H1 (cell line): Measurements from ENCODE around the gene LDLRAD4. TPM values are rescaled to one million over a fixed set of nuclear protein-coding genes. Genes with fewer than 3 reads are reported as not detected.

Experiments
- CTCF ChIA-PET: fragments of 300-600 bp; sonication (Branson Sonifier 250); formaldehyde crosslinking; loops from one replicate; lab custom pipeline; 2021; ENCODE audit not compliant: partially characterized antibody; lab: Charles Lee
- POLR2A ChIA-PET: fragments of 300-600 bp; sonication (Branson Sonifier 250); formaldehyde crosslinking; loops from one replicate; lab custom pipeline; 2021; ENCODE audit warnings: inconsistent platforms; ENCODE audit not compliant: partially characterized antibody; lab: Charles Lee
- DNase-seq, 2 experiments: peaks; one replicate each; pipeline versions ENCODE4 v3.0.0 to v3.0.0-alpha.2; 2010 to 2022; ENCODE audit warnings: low spot score in 2 of 2, low read depth in 1 of 2, mixed read lengths in 1 of 2
- FAIRE-seq: peaks from 2 replicates; lab custom pipeline; 2011; peaks lifted over from hg19 to GRCh38; lab: Jason Lieb, UNC
- H2AFZ ChIP-seq: 2 replicates; pipeline ENCODE4 v1.8.1; 2012; ENCODE audit warnings: low read length, inconsistent platforms
- H2AK5ac ChIP-seq: 2 replicates; pipeline ENCODE4 v1.6.1; 2013; ENCODE audit warnings: low read depth, low read length
- H2BK120ac ChIP-seq: replicated peaks from 2 replicates; pipeline ENCODE3; 2013; ENCODE audit warnings: low read depth, low read length, inconsistent platforms
- H2BK12ac ChIP-seq: 2 replicates; pipeline ENCODE4 v1.6.1; 2013; ENCODE audit warnings: low read depth, low read length
- H2BK15ac ChIP-seq: 2 replicates; pipeline ENCODE4 v1.6.1; 2013; ENCODE audit warnings: low read length
- H2BK20ac ChIP-seq: 2 replicates; pipeline ENCODE4 v1.6.1; 2013; ENCODE audit warnings: low read length
- H2BK5ac ChIP-seq: 2 replicates; pipeline ENCODE4 v1.6.1; 2013; ENCODE audit warnings: low read depth, low read length
- H3K14ac ChIP-seq: 2 replicates; pipeline ENCODE4 v1.6.1; 2013; ENCODE audit warnings: inconsistent platforms; ENCODE audit not compliant: insufficient read length
- H3K18ac ChIP-seq: 2 replicates; pipeline ENCODE4 v1.6.1; 2013; ENCODE audit warnings: low read length; ENCODE audit errors: extremely low read depth
- H3K23ac ChIP-seq: 2 replicates; pipeline ENCODE4 v1.6.1; 2013; ENCODE audit warnings: inconsistent platforms; ENCODE audit not compliant: insufficient read length
- H3K23me2 ChIP-seq: 2 replicates; pipeline ENCODE4 v1.6.1; 2013; ENCODE audit warnings: low read depth, low read length
- H3K27ac ChIP-seq: 2 replicates; pipeline ENCODE4 v1.6.1; 2011; ENCODE audit warnings: low read depth, low read length, inconsistent platforms
- H3K27me3 ChIP-seq, 4 experiments: replicated peaks in 1 of 4; 1 replicate in 1 of 4; 2 replicates in 3 of 4; pipeline versions ENCODE4 v1.6.1 to v1.8.1; 2011 to 2013; ENCODE audit warnings: low read length in 3 of 4, mild to moderate bottlenecking in 3 of 4, inconsistent platforms in 2 of 4, mixed read lengths in 2 of 4, moderate library complexity in 1 of 4; ENCODE audit not compliant: control insufficient read depth in 3 of 4, insufficient read depth in 3 of 4; ENCODE audit errors: extremely low read depth in 1 of 4
- H3K36me3 ChIP-seq, 4 experiments: 2 replicates each; pipeline versions ENCODE4 v1.6.1 to v1.8.1; 2011 to 2013; ENCODE audit warnings: mild to moderate bottlenecking in 4 of 4, low read length in 3 of 4, moderate library complexity in 2 of 4, control low read depth in 1 of 4, inconsistent platforms in 1 of 4; ENCODE audit not compliant: insufficient read depth in 4 of 4, control insufficient read depth in 2 of 4
- H3K4ac ChIP-seq: replicated peaks from 2 replicates; pipeline ENCODE3; 2013; ENCODE audit warnings: low read length, low read depth, mixed read lengths, inconsistent platforms; ENCODE audit not compliant: insufficient read length
- H3K4me1 ChIP-seq, 4 experiments: replicated peaks in 1 of 4; 1 replicate in 1 of 4; 2 replicates in 3 of 4; pipeline versions ENCODE4 v1.6.1 to v1.8.1; 2011 to 2013; ENCODE audit warnings: low read length in 3 of 4, inconsistent platforms in 2 of 4, mixed read lengths in 1 of 4; ENCODE audit not compliant: insufficient read depth in 4 of 4, control insufficient read depth in 3 of 4
- H3K4me2 ChIP-seq, 2 experiments: 2 replicates each; pipeline versions ENCODE4 v1.6.1 to v1.8.1; 2011 to 2013; ENCODE audit warnings: low read depth in 2 of 2, low read length in 2 of 2, control low read depth in 1 of 2, inconsistent platforms in 1 of 2, mild to moderate bottlenecking in 1 of 2; ENCODE audit not compliant: insufficient read depth in 1 of 2
- H3K4me3 ChIP-seq, 4 experiments: fragments of 200-600, 300-600 bp in 1 of 4; sonication (generic), shearing (Covaris generic), sonication (Bioruptor Twin) in 1 of 4; 2 replicates each; pipeline versions ENCODE4 v1.5.1 to v1.8.1; 2011 to 2016; ENCODE audit warnings: low read length in 4 of 4, low read depth in 3 of 4, control low read depth in 2 of 4, inconsistent platforms in 2 of 4, mild to moderate bottlenecking in 2 of 4, mixed read lengths in 1 of 4, moderate library complexity in 1 of 4; ENCODE audit not compliant: insufficient read depth in 2 of 4; ENCODE audit errors: extremely low read depth in 1 of 4
- H3K56ac ChIP-seq: replicated peaks from 2 replicates; pipeline ENCODE3; 2013; ENCODE audit warnings: low read depth, mild to moderate bottlenecking, mixed read lengths, low read length, inconsistent platforms; ENCODE audit not compliant: insufficient read length
- H3K79me1 ChIP-seq: 2 replicates; pipeline ENCODE4 v1.6.1; 2013; ENCODE audit warnings: low read depth, low read length, control low read depth
- H3K79me2 ChIP-seq, 2 experiments: 2 replicates each; pipeline versions ENCODE4 v1.6.1 to v1.8.1; 2012 to 2013; ENCODE audit warnings: low read length in 2 of 2, mild to moderate bottlenecking in 2 of 2, inconsistent platforms in 1 of 2; ENCODE audit not compliant: insufficient read depth in 2 of 2, control insufficient read depth in 1 of 2
- H3K9ac ChIP-seq, 4 experiments: replicated peaks in 1 of 4; 1 replicate in 1 of 4; 2 replicates in 3 of 4; pipeline versions ENCODE4 v1.6.1 to v1.8.1; 2011 to 2013; ENCODE audit warnings: low read depth in 3 of 4, low read length in 3 of 4, control low read depth in 2 of 4, mild to moderate bottlenecking in 2 of 4, moderate library complexity in 2 of 4, inconsistent platforms in 1 of 4; ENCODE audit errors: extremely low read depth in 1 of 4
- H3K9me3 ChIP-seq, 2 experiments: 2 replicates each; pipeline versions ENCODE4 v1.6.1 to v1.8.1; 2012 to 2013; ENCODE audit warnings: mild to moderate bottlenecking in 2 of 2, moderate library complexity in 2 of 2, control low read depth in 1 of 2, inconsistent platforms in 1 of 2, low read depth in 1 of 2, low read length in 1 of 2, mixed read lengths in 1 of 2; ENCODE audit not compliant: insufficient read depth in 2 of 2
- H4K20me1 ChIP-seq, 2 experiments: replicated peaks in 1 of 2; 2 replicates each; pipeline versions ENCODE3 to v1.8.1; 2011 to 2013; ENCODE audit warnings: inconsistent platforms in 2 of 2, low read length in 2 of 2, mild to moderate bottlenecking in 1 of 2; ENCODE audit not compliant: insufficient read depth in 2 of 2, control insufficient read depth in 1 of 2
- H4K5ac ChIP-seq: 2 replicates; pipeline ENCODE4 v1.6.1; 2013; ENCODE audit warnings: low read length, low read depth, mixed read lengths, inconsistent platforms; ENCODE audit not compliant: insufficient read length
- H4K8ac ChIP-seq: 2 replicates; pipeline ENCODE4 v1.8.0; 2013; ENCODE audit warnings: mild to moderate bottlenecking, moderate library complexity, low read length, inconsistent platforms; ENCODE audit not compliant: insufficient read depth; ENCODE audit errors: extremely low read depth
- H4K91ac ChIP-seq: replicated peaks from 2 replicates; pipeline ENCODE3; 2013; ENCODE audit warnings: low read length, mixed read lengths, inconsistent platforms; ENCODE audit not compliant: insufficient read length
- ASH2L ChIP-seq: fragments of 200-600, 300-600 bp; sonication (generic); IDR thresholded peaks from one replicate; pipeline ENCODE4 v1.7.1; 2017; ENCODE audit warnings: low read length
- CBX5 ChIP-seq: fragments of 300-800, 300-1000 bp; sonication (generic); IDR thresholded peaks from 2 replicates; pipeline ENCODE4 v1.7.1; 2016; ENCODE audit warnings: antibody characterized with exemption, low read length, low read depth
- CBX8 ChIP-seq: fragments of 300-800, 300-1000 bp; sonication (generic); IDR thresholded peaks from 2 replicates; pipeline ENCODE4 v1.7.1; 2016; ENCODE audit warnings: low read depth, low read length, borderline replicate concordance
- CTBP2 ChIP-seq: IDR thresholded peaks from 2 replicates; pipeline ENCODE4 v1.7.0; 2011; ENCODE audit warnings: borderline replicate concordance, mild to moderate bottlenecking, moderate library complexity, mixed read lengths, low read length; ENCODE audit not compliant: insufficient read depth, insufficient read length
- EP300 ChIP-seq, 2 experiments: IDR thresholded peaks; 1 replicate in 1 of 2; 2 replicates in 1 of 2; pipeline ENCODE4 v1.6.1; 2011 to 2012; ENCODE audit warnings: low read depth in 2 of 2, low read length in 2 of 2, mild to moderate bottlenecking in 2 of 2, borderline replicate concordance in 1 of 2, inconsistent platforms in 1 of 2, moderate library complexity in 1 of 2
- HDAC6 ChIP-seq: IDR thresholded peaks from one replicate; pipeline ENCODE4 v1.7.1; 2012; ENCODE audit warnings: low read depth, mild to moderate bottlenecking, inconsistent platforms, low read length, moderate library complexity
- JUN ChIP-seq: IDR thresholded peaks from 2 replicates; pipeline ENCODE4 v1.6.1; 2011; ENCODE audit warnings: low read depth, mild to moderate bottlenecking, improper control_type of control experiment, low read length
- SAP30 ChIP-seq: fragments of 300-600 bp; sonication (generic); IDR thresholded peaks from 2 replicates; pipeline ENCODE4 v1.7.1; 2012; ENCODE audit warnings: low read length, moderate library complexity, mild to moderate bottlenecking, inconsistent platforms; ENCODE audit not compliant: insufficient read depth, insufficient replicate concordance
- SIRT6 ChIP-seq: IDR thresholded peaks from one replicate; pipeline ENCODE4 v1.7.1; 2012; ENCODE audit warnings: low read length, inconsistent platforms
- SP2 ChIP-seq: IDR thresholded peaks from 2 replicates; pipeline ENCODE4 v1.6.1; 2012; ENCODE audit warnings: mild to moderate bottlenecking, low read length, inconsistent platforms
- SRF ChIP-seq: IDR thresholded peaks from 2 replicates; pipeline ENCODE4 v1.6.1; 2011; ENCODE audit warnings: mild to moderate bottlenecking, low read depth, low read length, moderate library complexity
- TBP ChIP-seq: IDR thresholded peaks from 2 replicates; pipeline ENCODE4 v1.6.1; 2011; ENCODE audit warnings: low read depth, low read length, improper control_type of control experiment
- TCF12 ChIP-seq: IDR thresholded peaks from 2 replicates; pipeline ENCODE4 v1.6.1; 2011; ENCODE audit warnings: low read depth, mild to moderate bottlenecking, low read length
- YY1 ChIP-seq: IDR thresholded peaks from 2 replicates; pipeline ENCODE4 v1.6.1; 2011; ENCODE audit warnings: low read depth, mild to moderate bottlenecking, low read length
- WGBS, 2 experiments: shearing (Covaris generic) in 1 of 2; methylation state at CpG; one replicate each; pipeline versions ENCODE4 v1.1.6 to v1.1.7; 2013 to 2015; ENCODE audit warnings: low lambda C conversion rate in 2 of 2, mixed read lengths in 2 of 2, inconsistent platforms in 1 of 2, low coverage in 1 of 2, missing lambda C conversion rate in 1 of 2; ENCODE audit not compliant: insufficient replicate concordance in 2 of 2, insufficient coverage in 1 of 2, insufficient read length in 1 of 2; ENCODE audit errors: extremely low coverage in 1 of 2, missing lambda C conversion rate in 1 of 2; 5-methylcytosine and 5-hydroxymethylcytosine counted together
- polyA plus RNA-seq, 7 experiments: library from polyadenylated mRNA; depleted of rRNA in 3 of 7; stranded (reverse) in 5 of 7; unstranded in 2 of 7; fragments of >200 nt in 5 of 7; fragments of 200-250 nt in 2 of 7; gene quantifications; 1 replicate in 5 of 7; 2 replicates in 1 of 7; 4 replicates in 1 of 7; pipeline versions ENCODE4 v1.2.1 to v1.2.3, GENCODE V29; 2011 to 2013; ENCODE audit warnings: missing spikeins in 2 of 7, mixed read lengths in 2 of 7
- total RNA-seq: library from RNA; stranded (reverse); fragmentation: NEBNext Ultra II Directional; extraction: Animal tissue kit (Norgen Biotek cat#: 25700); gene quantifications from 2 replicates; pipeline ENCODE4 v1.2.1, GENCODE V29; 2021
- TF ChIP-seq, protein P1 (sequence below): IDR thresholded peaks from 2 replicates; pipeline ENCODE4 v1.6.1; 2012; ENCODE audit warnings: inconsistent platforms

LDLRAD4 gene
- total and polyA plus RNA-seq, 2 of the 8 experiments (the other 6 are each of a cell fraction or from before 2014, with no cell fraction given), result 0.77 to 1.4 TPM

DNA sequence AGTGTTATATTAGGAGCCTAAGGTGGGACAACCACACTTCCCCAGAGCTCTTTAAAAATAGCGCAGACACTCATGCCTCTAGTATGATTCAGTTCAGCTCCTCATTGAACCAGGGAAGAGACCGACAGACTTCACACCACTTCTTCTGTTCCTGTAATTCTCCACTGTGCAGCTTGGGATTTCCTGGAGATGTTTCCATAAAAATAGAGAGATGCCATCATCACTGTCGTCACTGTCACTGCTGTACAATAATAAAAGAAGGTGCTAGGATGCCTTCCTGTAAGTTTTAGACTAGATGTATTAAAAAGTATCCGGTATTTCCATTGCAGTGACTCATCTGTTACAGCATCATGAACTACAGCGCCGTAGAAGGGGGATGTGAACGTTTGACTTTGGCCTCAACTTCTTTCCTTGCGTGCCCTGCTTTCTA is 396.9 kb downstream of the LDLRAD4 start:
- Histone ChIP-seq H3K79me2 (no peaks in the 10 kb centered on the region), H3K4me2 (no peak overlapping the region), H3K18ac (no peak overlapping the region), H4K8ac (no peak overlapping the region), H3K27ac (no peak overlapping the region), H2BK5ac (no peak overlapping the region), H3K27me3 (peaks cover 0 to 28% (median 27%) of the 10 kb centered on the region in 4 experiments; a peak in 5 of 7 replicates), H2BK15ac (no peak overlapping the region), H2AFZ (no peak overlapping the region), H3K23ac (no peak overlapping the region), H2BK20ac (no peak overlapping the region), H4K91ac (no peak overlapping the region), H4K5ac (no peak overlapping the region), H3K4me1 (peaks cover 0 to 13% (median 5%) of the 10 kb centered on the region in 4 experiments; a peak in 4 of 7 replicates), H3K14ac (no peak overlapping the region), H2BK12ac (no peak overlapping the region), H3K56ac (no peak overlapping the region), H3K9me3 (no peaks in the 10 kb centered on the region), H3K36me3 (no peaks in the 10 kb centered on the region), H4K20me1 (peaks cover 0 to 2% of the 10 kb centered on the region in 2 experiments), H3K9ac (no peak overlapping the region), H3K23me2 (no peaks in the 10 kb centered on the region), H2AK5ac (no peak overlapping the region), H3K4ac (no peak overlapping the region), H3K79me1 (no peaks in the 10 kb centered on the region), H2BK120ac (no peak overlapping the region), H3K4me3 (no peak overlapping the region)
- FAIRE-seq (no peak), DNase-seq (no peak)
- 91% methylated on average over 8 of the region's 8 CpGs; no CpG with 5 or more reads in 1 of the 2 experiments for WGBS, 2 experiments
- CTCF ChIA-PET, result interaction anchor here (1.0 kb wide), 1 partner anchor 57 kb away, joined by 3 read pairs; no protein-coding TSS in a partner anchor
- POLR2A ChIA-PET, result no interaction called here
- TF ChIP-seq SP2 (no peak), JUN (no peak), HDAC6 (no peak), SAP30 (no peak), CBX8 (no peak), CTBP2 (no peak), TBP (no peak), SRF (no peak), YY1 (no peak), EP300 (IDR thresholded peaks at IDR 0.05; ENCODE audit: borderline replicate concordance in 1 of 2, low read depth in 2 of 2, low read length in 2 of 2) (no peak), TCF12 (no peak), SIRT6 (no peak), CBX5 (no peak), ASH2L (no peak)
- TF ChIP-seq, protein P1, sequence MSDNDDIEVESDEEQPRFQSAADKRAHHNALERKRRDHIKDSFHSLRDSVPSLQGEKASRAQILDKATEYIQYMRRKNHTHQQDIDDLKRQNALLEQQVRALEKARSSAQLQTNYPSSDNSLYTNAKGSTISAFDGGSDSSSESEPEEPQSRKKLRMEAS, result no peak
